GM12878 (cell line): ENCODE data around the gene GOLGA6A. TPM values are rescaled to one million over a fixed set of nuclear protein-coding genes. Genes with fewer than 3 reads are reported as not detected.

Source experiments
- ATAC-seq: fragments of 200-7000 bp; cut with Tn5 transposase; 3 replicates; pipeline ENCODE4 v1.9.1; 2020; ENCODE audit warnings: mild to moderate bottlenecking, moderate library complexity
- BruUV-seq: library from RNA; stranded (reverse); fragments of 400-500 nt; replicated peaks from 2 replicates; lab custom pipeline; 2021; lab: Mats Ljungman, UMichigan
- CTCF ChIA-PET: fragments of 300-600 bp; sonication (Branson Sonifier 250); formaldehyde crosslinking; extraction: SDS; loops from one replicate; lab custom pipeline; 2021; ENCODE audit warnings: inconsistent platforms; lab: Yijun Ruan, JAX
- POLR2A ChIA-PET: fragments of 350-600 bp; formaldehyde crosslinking; extraction: SDS; loops from one replicate; lab custom pipeline; 2021; ENCODE audit warnings: inconsistent platforms; lab: Charles Lee
- RAD21 ChIA-PET: fragments of 300-600 bp; sonication (Branson Sonifier 250); formaldehyde crosslinking; loops from one replicate; lab custom pipeline; 2023; ENCODE audit warnings: antibody characterized with exemption; ENCODE audit not compliant: unreplicated experiment; lab: Charles Lee
- SMC1A ChIA-PET: fragments of 300-600 bp; sonication (Branson Sonifier 250); formaldehyde crosslinking; loops from one replicate; lab custom pipeline; 2023; ENCODE audit not compliant: unreplicated experiment, uncharacterized antibody; lab: Charles Lee
- DNase-seq: peaks from one replicate; pipeline ENCODE4 v3.0.0-alpha.2; 2011; ENCODE audit warnings: low read depth, low spot score
- FAIRE-seq: peaks from 3 replicates; lab custom pipeline; 2011; peaks lifted over from hg19 to GRCh38; lab: Jason Lieb, UNC
- H2AFZ ChIP-seq: 2 replicates; pipeline ENCODE4 v1.6.0; 2011; ENCODE audit warnings: low read depth, low read length, control low read depth; ENCODE audit not compliant: control insufficient read depth
- H3K27ac ChIP-seq: 2 replicates; pipeline ENCODE4 v1.5.1; 2011; ENCODE audit warnings: control low read depth; ENCODE audit not compliant: control insufficient read depth, insufficient read depth
- H3K27me3 ChIP-seq, 2 experiments: replicated peaks in 1 of 2; 2 replicates each; pipeline versions ENCODE4 v1.6.0 to v1.6.1; 2011; ENCODE audit warnings: low read length in 1 of 2; ENCODE audit not compliant: control insufficient read depth in 2 of 2, insufficient read depth in 2 of 2
- H3K36me3 ChIP-seq, 2 experiments: 2 replicates each; pipeline ENCODE4 v1.5.1; 2011; ENCODE audit warnings: low read length in 1 of 2; ENCODE audit not compliant: control insufficient read depth in 2 of 2, insufficient read depth in 2 of 2
- H3K4me1 ChIP-seq: 2 replicates; pipeline ENCODE4 v1.6.1; 2011; ENCODE audit warnings: mild to moderate bottlenecking, low read length, moderate library complexity, mixed read lengths; ENCODE audit not compliant: control insufficient read depth, insufficient read depth
- H3K4me2 ChIP-seq: 2 replicates; pipeline ENCODE4 v1.6.0; 2011; ENCODE audit warnings: control low read depth; ENCODE audit not compliant: control insufficient read depth, insufficient read depth
- H3K4me3 ChIP-seq: fragments of 200-600 bp; sonication (generic); 2 replicates; pipeline ENCODE4 v1.5.1; 2016
- H3K79me2 ChIP-seq: 2 replicates; pipeline ENCODE4 v1.6.0; 2011; ENCODE audit warnings: low read length; ENCODE audit not compliant: control insufficient read depth, insufficient read depth
- H3K9ac ChIP-seq: 2 replicates; pipeline ENCODE4 v1.8.0; 2011; ENCODE audit warnings: low read length, control low read depth, mixed read lengths; ENCODE audit not compliant: control insufficient read depth, insufficient read depth
- H3K9me3 ChIP-seq: replicated peaks from 3 replicates; pipeline ENCODE4 v1.5.1; 2011; ENCODE audit warnings: mild to moderate bottlenecking, low read length; ENCODE audit not compliant: control insufficient read depth, insufficient read depth
- H4K20me1 ChIP-seq: 2 replicates; pipeline ENCODE4 v1.6.0; 2011; ENCODE audit not compliant: control insufficient read depth, insufficient read depth
- KAT2A ChIP-seq: conservative IDR thresholded peaks from 2 replicates; pipeline ENCODE4 v1.6.1; 2011; ENCODE audit warnings: low read depth, low read length; ENCODE audit not compliant: control insufficient read depth
- WRNIP1 ChIP-seq: IDR thresholded peaks from 2 replicates; pipeline ENCODE4 v1.6.1; 2011; ENCODE audit warnings: low read depth, low read length, improper control_type of control experiment, borderline replicate concordance
- WGBS: methylation state at CpG from one replicate; pipeline ENCODE4 v1.1.6; 2016; ENCODE audit warnings: low lambda C conversion rate; ENCODE audit not compliant: insufficient replicate concordance, insufficient coverage; ENCODE audit errors: missing lambda C conversion rate; 5-methylcytosine and 5-hydroxymethylcytosine counted together
- in situ Hi-C: fragments of 300-500 bp; cut with MboI; formaldehyde crosslinking; loops from 9 replicates; pipeline ENCODE4 v1.14.3; 2018; ENCODE audit warnings: mixed read lengths
- intact Hi-C: fragments of 100-400 bp; cut with micrococcal nuclease; formaldehyde crosslinking; loops from one replicate; pipeline ENCODE4 v1.14.2; 2022; ENCODE audit not compliant: unreplicated experiment
- polyA plus RNA-seq, 11 experiments: library from polyadenylated mRNA; depleted of rRNA in 4 of 11; unstranded in 6 of 11; stranded (reverse) in 5 of 11; fragments of >200 nt; fragmentation: Nextera tagmentation in 4 of 11; fragmentation: Illumina TruSeq in 1 of 11; extraction: Ambion mirVana in 4 of 11; extraction: Trizol in 1 of 11; gene quantifications; 1 replicate in 1 of 11; 2 replicates in 10 of 11; pipeline versions ENCODE4 v1.2.1 to v1.2.3, GENCODE V29; 2011 to 2016; ENCODE audit warnings: inconsistent platforms in 2 of 11, missing spikeins in 2 of 11, low read depth in 1 of 11
- total RNA-seq, 4 experiments: library from RNA; depleted of rRNA in 3 of 4; stranded (reverse); fragments of >200 nt in 3 of 4; fragmentation: Illumina TruSeq in 1 of 4; extraction: Trizol in 1 of 4; gene quantifications; 2 replicates each; pipeline versions ENCODE4 v1.2.1 to v1.2.3, GENCODE V29; 2013 to 2021
- TF ChIP-seq, protein P1 (sequence below): IDR thresholded peaks from 2 replicates; pipeline ENCODE4 v1.6.1; 2011; ENCODE audit warnings: borderline replicate concordance, low read depth, mild to moderate bottlenecking, moderate library complexity, mixed read lengths, low read length; ENCODE audit not compliant: insufficient read depth; ENCODE audit errors: extremely low read length
- TF ChIP-seq, protein P2 (sequence below): fragments of 450-650 bp; IDR thresholded peaks from 2 replicates; pipeline ENCODE4 v1.6.1; 2014; ENCODE audit warnings: mild to moderate bottlenecking

GOLGA6A gene
- total and polyA plus RNA-seq, 10 of the 15 experiments (the other 5 are each of a cell fraction or from before 2014, with no cell fraction given), result not detected

DNA sequence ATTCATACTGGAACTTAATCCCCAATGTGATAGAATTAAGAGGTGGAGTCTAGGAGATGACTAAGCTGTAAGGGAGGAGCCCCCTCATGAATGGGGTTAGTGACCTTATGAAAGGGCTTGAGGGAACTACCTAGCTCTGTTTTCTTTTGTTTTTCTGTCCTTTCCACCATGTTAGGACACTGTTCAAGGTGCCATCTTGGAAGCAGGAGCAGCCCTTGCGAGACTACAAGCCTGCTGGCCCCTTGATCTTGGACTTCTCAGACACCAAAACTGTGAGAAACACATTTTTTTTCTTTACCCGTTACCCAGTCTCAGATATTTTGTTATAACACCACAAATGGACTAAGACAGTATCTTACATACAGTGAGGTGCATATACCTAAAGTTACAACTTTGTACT, 26.5 kb downstream of the GOLGA6A start:
- FAIRE-seq (no peak), DNase-seq (no peak), ATAC-seq (no peak)
- Histone ChIP-seq H3K4me1 (no peaks in the 10 kb centered on the region), H3K36me3 (no peaks in the 10 kb centered on the region), H2AFZ (no peak overlapping the region), H3K27me3 (no peaks in the 10 kb centered on the region; a peak in 1 of 4 replicates), H4K20me1 (no peaks in the 10 kb centered on the region), H3K4me3 (no peak overlapping the region), H3K79me2 (no peaks in the 10 kb centered on the region), H3K9me3 (no peaks in the 10 kb centered on the region)
- BruUV-seq, result no TSS peak
- SMC1A ChIA-PET, result no interaction called here
- 28% methylated on average over 2 of the region's 2 CpGs for WGBS
- POLR2A ChIA-PET, result no interaction called here
- TF ChIP-seq KAT2A (no peak), WRNIP1 (no peak)
- TF ChIP-seq, protein P1, sequence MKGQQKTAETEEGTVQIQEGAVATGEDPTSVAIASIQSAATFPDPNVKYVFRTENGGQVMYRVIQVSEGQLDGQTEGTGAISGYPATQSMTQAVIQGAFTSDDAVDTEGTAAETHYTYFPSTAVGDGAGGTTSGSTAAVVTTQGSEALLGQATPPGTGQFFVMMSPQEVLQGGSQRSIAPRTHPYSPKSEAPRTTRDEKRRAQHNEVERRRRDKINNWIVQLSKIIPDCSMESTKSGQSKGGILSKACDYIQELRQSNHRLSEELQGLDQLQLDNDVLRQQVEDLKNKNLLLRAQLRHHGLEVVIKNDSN, result no peak
- TF ChIP-seq, protein P2, sequence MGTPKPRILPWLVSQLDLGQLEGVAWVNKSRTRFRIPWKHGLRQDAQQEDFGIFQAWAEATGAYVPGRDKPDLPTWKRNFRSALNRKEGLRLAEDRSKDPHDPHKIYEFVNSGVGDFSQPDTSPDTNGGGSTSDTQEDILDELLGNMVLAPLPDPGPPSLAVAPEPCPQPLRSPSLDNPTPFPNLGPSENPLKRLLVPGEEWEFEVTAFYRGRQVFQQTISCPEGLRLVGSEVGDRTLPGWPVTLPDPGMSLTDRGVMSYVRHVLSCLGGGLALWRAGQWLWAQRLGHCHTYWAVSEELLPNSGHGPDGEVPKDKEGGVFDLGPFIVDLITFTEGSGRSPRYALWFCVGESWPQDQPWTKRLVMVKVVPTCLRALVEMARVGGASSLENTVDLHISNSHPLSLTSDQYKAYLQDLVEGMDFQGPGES, result no peak
- TF ChIP-seq, all 136 proteins: peak for 0
- CTCF ChIA-PET, result interaction anchor here (0.6 to 1.2 kb wide), 5 partner anchors 10 to 846 kb away, joined by 3 to 4 read pairs (median 3); no protein-coding TSS in a partner anchor
- in situ Hi-C loops (no loop called here), intact Hi-C loops (no loop called here)
- RAD21 ChIA-PET, result interaction anchor here (0.7 kb wide), 1 partner anchor 66 kb away, joined by 3 read pairs; no protein-coding TSS in a partner anchor
- Histone ChIP-seq H3K4me2 (no peak overlapping the region), H3K9ac (no peak overlapping the region), H3K27ac (no peak overlapping the region)
